ENCODE data around the gene PSMB7.

Gene PSMB7

DNA sequence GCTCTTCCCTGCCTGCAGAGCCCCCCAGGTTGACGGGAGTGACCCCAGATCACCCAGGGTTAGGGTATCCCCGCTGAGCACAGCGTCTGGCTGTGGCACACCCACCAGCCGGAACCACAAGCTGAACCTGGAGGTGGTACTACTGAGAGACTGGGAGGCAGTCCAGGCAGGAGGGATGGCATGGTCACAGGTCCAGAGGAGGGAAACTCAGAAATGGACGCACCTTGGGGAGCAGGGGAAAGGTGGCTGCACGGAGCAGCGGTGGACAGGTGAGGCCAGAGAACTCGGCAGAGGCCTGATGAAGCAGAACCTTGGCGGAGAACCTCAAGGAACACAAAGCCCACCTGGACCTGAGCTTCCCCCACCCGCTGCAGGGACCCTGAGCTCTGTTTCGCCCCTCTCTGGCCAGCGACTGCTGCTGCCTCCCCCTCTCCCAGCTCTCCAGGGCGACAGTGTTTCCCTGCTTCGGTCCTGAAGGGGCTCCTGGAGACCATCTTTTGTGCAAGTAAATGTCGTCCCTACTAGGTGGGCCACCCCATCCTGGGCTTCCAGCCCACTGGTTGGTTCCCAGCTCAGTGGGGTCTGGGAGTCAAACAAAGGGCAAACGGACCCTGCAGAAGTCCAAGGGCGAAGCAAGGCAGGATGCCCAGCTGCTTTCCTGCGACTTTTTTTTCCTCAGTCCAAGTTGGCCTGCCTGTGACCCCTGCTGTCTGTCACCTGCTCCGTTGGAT, 35.9 kb upstream of the PSMB7 start:
- H3K27ac ChIP-seq: no peak overlapping the region
- TF ChIP-seq ZFX (IDR thresholded peaks at IDR 0.05; ENCODE audit: borderline replicate concordance): no peak
- TF ChIP-seq, protein P1, sequence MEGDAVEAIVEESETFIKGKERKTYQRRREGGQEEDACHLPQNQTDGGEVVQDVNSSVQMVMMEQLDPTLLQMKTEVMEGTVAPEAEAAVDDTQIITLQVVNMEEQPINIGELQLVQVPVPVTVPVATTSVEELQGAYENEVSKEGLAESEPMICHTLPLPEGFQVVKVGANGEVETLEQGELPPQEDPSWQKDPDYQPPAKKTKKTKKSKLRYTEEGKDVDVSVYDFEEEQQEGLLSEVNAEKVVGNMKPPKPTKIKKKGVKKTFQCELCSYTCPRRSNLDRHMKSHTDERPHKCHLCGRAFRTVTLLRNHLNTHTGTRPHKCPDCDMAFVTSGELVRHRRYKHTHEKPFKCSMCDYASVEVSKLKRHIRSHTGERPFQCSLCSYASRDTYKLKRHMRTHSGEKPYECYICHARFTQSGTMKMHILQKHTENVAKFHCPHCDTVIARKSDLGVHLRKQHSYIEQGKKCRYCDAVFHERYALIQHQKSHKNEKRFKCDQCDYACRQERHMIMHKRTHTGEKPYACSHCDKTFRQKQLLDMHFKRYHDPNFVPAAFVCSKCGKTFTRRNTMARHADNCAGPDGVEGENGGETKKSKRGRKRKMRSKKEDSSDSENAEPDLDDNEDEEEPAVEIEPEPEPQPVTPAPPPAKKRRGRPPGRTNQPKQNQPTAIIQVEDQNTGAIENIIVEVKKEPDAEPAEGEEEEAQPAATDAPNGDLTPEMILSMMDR (IDR thresholded peaks at IDR 0.05): no peak

DNA sequence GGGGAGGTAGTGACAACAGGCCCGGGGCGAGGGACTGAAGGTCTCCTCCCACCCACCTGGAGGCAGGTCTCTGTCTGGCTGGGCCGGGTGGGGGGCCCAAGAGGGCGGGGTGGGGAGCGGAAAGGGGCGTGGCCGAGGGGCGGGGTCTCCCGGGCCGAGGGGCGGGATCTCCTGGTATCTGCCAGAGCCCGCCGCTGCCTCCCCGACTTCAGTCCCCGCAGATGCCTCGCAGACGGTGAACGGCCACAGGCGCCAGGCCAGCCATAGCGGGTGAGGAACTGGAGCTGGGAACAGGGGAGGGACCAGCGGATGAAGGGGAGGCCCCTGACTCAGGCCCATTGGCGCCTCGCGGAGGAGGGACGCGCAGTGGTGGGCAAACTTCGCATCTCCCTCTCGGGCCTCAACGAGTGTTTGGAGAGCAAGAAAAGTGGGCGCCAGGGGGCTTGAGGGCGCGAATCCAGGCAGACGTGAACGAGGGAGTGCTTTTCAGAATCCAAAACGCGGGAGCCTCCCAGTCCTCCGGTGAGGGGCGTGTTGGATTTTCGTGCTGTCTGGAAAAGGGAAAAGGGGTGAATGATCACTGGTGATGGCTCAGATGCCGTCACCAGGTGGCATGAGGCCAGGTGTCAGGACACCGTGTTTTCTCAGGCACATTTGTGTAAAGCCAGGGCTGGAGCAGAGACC, 35.1 kb upstream of the PSMB7 start, which contains the start of gene ADGRD2:
Gene ADGRD2 (plus strand): TSS at position 211 of the 684 bp plus-strand sequence. CDS start 1,216 bp downstream, outside the sequence.
- TF ChIP-seq, protein P1 (IDR thresholded peaks at IDR 0.05): no peak
- TF ChIP-seq ZFX (IDR thresholded peaks at IDR 0.05; ENCODE audit: borderline replicate concordance): no peak

DNA sequence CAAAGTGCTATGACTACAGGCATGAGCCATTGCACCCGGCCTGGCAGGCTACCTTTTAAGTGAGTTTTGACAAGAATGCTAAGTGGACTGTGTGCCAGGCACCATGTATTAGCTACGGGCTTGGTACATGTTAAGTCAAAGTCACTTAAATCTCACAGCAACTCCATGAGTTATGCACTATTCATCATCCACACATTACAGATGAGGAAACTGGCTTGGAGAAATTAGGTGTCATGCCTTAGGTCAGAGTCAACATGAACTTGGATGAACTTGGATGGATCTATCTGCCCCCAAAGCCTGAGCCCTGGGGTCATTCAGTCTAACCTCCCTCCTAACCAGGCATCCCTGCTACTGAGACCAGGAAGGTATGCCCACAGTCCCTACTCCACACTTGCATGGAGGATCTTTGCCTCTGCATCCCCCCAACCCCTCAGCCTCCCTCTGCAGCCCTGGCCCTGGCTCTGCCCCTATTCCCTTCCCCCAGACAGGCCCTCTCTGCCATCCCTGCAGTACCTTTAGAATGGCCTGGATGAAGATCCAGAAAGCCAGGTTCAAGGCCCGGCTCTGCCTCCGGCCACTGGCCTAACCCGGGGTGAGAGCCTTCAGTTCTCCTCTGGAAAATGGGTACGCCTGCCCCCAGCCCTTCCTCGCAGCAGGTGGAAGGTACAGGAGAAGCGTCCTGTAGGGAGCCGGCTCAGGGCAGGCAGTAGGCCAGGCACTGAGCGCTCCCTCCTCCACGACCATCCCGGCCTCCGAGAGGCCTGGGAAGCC, 34.3 kb upstream of the PSMB7 start:
- TF ChIP-seq, protein P1 (IDR thresholded peaks at IDR 0.05): no peak
- no peak for TF ChIP-seq ZFX (IDR thresholded peaks at IDR 0.05; ENCODE audit: borderline replicate concordance)

More for the DNA sequence above, 35.1 kb upstream of the PSMB7 start, which contains the start of gene ADGRD2:
- no peak within 1 kb of the TSS for H3K27ac ChIP-seq

DNA sequence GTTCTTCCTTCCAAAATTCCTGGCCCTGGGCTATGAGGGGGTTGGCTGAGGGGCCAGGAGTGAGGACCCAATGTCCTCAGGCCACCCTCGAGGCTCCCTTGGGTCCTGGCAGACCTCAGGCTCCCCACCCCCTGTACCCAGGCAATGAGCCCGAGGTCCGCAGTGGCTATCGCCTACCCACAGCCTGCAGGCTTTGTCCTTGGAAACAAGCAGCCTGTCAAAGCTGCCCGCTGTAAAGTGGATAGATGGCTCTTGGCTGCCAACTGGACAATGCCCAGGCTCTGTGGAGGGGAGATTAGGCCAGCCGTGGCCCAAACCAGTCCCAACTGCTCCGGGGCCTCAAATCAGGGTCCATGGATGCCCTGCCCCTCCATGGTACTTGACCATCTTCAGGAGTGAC, 32.8 kb upstream of the PSMB7 start:
- TF ChIP-seq, protein P1 (IDR thresholded peaks at IDR 0.05): no peak
- TF ChIP-seq ZFX (IDR thresholded peaks at IDR 0.05; ENCODE audit: borderline replicate concordance): no peak

More for the DNA sequence above, 34.3 kb upstream of the PSMB7 start:
- H3K27ac ChIP-seq: no peak overlapping the region

DNA sequence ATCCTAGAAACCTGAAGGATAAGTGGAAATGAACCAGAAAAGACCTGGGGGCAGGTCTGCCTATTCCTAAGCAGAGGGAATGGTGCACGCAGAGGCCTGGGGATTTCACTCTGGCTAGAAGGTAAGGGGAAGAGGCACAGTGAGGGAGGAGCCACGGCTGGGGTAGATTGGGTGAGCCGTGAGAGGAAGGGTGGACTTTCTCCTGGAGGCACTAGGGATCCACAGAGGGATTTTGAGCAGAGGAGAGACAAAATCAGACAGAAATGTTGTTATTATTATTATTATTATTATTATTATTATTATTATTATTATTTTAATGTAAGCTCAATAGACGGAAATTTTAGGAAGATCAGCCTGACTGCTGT, 32.0 kb upstream of the PSMB7 start:
- no peak overlapping the region for H3K27ac ChIP-seq
- TF ChIP-seq ZFX (IDR thresholded peaks at IDR 0.05; ENCODE audit: borderline replicate concordance): no peak
- TF ChIP-seq, protein P1 (IDR thresholded peaks at IDR 0.05): no peak

More for the DNA sequence above, 32.8 kb upstream of the PSMB7 start:
- H3K27ac ChIP-seq: no peak overlapping the region

DNA sequence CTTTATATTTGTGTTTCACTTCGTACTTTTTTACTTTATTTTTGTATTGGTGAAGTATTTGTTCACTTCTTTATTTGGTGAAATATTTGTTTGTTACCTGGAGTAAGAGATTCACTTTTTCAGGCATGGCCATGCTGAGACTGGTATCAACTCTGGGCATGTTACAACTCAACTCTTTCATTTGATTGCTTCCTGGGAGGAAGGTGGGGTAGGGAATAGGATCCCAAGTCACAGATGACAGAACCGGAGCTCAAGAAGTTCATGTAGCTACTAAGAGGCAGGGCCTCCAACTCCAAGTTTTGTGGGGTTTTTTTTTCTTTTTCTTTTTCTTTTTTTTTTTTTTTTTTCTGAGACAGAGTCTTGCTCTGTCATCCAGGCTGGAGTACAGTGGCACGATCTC, 28.9 kb upstream of the PSMB7 start:
- TF ChIP-seq, protein P1 (IDR thresholded peaks at IDR 0.05): no peak
- TF ChIP-seq ZFX (IDR thresholded peaks at IDR 0.05; ENCODE audit: borderline replicate concordance): no peak
- H3K27ac ChIP-seq: no peak overlapping the region
